ENCODE results near the gene ZYG11B.
"Not testable (repeated sequence)": the region's sequence is repeated elsewhere in the genome, so short reads cannot be mapped to it uniquely, and the experiment has no call there.

The ZYG11B gene

DNA sequence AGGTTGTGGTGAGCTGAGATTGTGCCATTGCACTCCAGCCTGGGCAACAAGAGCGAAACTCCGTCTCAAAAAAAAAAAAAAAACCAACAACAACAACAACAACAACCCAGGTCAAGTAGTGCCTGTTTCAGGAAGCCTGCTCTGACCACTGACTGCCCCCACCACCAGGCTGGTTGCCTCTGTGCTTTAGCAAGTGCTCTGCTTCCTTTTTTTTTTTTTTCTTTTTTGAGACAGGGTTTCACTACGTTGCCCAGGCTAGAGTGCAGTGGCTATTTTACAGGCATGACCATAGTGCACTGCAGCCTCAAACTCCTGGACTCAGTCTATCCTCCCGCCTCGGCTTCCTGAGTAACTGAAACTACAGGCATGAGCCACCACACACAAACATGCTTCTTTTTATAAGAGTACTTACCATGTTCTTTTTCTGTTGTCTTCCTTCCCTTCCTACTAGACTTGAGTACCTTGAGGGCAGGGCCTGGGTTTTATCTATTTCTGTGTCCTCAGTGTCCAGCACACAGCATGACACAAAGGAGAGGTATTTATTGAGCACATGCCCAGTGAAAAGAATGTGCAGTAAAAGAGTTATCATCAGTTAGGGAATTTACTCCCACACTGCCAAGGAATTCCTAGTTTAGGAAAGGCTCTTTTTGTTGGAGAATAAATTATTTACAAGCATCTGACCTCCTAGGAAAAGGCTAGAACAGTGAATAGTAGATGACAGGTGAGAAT is 18.2 kb upstream of the ZYG11B start:
- DNase-seq (ENCODE audit: low read depth in 2 of 2) = no peak

GRCh38 chr1:52709016-52709415 is 17.2 kb upstream of the ZYG11B start:
- no peak for DNase-seq (ENCODE audit: low read depth in 2 of 2)

DNA sequence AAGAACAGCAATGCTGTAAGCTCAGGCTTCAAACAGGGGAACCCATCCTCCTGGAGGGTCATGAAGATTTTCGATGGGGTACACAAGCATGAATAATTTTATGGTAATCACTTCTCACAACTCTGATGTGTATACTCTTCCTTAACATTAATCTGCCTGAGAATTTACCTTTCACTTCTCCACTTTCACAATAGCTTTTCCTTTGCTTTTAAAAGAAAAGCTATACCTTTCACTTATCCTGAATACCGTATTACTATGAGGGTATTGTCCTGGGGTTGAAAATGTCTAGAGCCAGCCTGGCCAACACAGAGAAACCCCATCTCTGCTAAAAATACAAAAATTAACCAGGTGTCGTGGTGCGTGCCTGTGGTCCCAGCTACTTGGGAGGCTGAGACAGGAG is 12.7 kb upstream of the ZYG11B start:
- DNase-seq (ENCODE audit: low read depth in 2 of 2) = no peak

DNA sequence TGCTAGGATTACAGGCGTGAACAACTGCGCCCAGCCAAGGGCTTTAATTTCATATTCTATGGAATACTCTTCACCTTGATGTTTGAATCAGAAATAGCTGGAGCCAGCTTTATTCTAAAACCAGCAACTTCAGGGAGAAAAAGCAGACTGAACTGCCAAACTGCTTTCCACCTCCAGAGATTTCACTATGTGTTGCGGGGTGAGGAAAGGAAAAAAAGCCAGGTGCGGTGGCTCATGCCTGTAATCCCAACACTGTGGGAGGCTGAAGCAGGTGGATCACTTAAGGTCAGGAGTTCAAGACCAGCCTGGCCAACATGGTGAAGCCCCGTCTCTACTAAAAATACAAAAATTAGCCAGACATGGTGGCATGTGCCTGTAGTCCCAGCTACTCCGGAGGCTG is 11.0 kb upstream of the ZYG11B start:
- DNase-seq (ENCODE audit: low read depth in 2 of 2) = not testable (repeated sequence)

DNA sequence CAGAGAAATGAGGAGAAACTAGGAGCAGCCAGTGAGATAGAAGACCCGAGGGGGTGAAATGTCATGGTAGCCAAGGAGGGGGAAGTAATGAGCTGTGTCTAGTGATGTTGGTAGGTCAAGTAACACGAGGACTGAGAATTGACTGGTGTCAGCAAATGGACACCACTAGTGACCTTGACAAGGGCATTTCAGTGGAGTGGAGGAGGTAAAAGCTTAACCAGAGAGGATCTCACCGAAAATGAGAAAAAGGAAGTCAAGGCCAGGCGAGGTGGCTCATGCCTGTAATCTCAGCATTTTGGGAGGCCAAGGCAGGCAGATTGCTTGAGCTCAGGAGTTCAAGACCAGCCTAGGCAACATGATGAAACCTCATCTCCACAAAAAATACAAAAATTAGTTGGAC is 3.0 kb upstream of the ZYG11B start:
- no peak for DNase-seq (ENCODE audit: low read depth in 2 of 2)

DNA sequence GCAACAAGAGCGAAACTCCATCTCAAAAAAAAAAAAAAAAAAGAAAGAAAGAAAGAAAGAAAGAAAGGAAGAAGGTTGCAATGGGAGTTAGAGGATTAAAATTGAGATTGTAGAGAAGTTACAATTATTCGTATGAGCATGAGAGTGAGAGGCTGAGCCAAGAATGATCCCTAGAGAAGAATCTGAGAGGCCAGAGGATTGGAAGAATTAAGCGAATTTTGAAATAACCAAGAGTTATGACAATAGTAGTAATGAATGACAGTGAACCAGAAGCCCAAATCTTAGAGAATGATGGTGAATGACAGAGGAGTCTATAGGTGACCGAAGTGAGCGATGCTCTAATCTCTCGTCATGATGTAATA is 369 bp upstream of the ZYG11B start:
- no peak for DNase-seq (ENCODE audit: low read depth in 2 of 2)

- no peak for DNase-seq (ENCODE audit: low read depth in 2 of 2)
Measured at GRCh38 chr1:52727114-52727586, 897 bp downstream of the ZYG11B start.

DNA sequence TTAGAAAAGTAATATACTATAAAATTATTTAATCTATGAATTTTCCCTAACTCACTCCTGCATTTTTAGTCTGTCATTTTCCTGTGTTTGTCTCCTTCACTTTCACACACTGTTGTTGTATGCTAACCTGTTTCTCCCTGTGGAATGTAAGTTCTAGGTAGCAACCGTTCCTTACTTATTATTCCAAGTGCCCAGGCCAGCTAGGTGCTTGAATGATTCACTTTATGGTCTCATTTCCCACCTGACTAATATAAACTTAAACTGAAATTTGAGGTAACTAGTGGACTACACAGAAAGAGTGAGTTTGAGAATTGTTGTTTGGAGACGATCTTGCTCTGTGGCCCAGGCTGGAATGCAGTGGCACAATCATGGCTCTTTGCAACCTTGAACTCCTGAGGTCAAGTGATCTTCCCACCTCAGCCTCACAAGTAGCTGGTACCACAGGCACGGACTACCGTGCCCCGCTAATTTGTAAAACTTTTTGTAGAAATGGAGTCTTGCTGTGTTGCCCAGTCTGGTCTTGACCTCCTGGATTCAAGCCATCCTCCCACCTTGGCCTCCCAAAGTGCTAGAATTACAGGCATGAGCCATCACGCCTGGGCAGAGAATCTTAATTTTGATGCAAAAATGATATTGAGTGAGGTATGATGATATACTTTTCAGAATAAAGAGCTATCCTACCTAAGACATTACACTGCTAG is 1.9 kb downstream of the ZYG11B start:
- no peak for DNase-seq (ENCODE audit: low read depth in 2 of 2)

DNA sequence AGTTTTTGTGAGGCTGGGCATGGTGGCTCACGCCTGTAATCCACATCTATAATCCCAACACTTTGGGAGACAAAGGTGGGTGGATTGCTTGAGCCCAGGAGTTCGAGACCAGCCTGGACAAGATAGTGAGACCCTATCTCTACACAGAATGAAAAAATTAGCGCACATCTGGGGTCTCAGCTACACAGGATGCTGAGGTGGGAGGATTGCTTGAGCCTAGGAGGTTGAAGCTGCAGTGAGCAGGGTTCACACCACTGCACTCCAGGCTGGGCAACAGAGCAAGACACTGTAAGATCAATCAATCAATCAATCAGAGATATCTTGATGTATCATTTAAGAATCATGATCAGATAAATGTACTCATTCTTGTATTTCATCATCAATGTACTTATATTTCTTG is 7.1 kb downstream of the ZYG11B start:
- DNase-seq (ENCODE audit: low read depth in 2 of 2) = no peak

DNA sequence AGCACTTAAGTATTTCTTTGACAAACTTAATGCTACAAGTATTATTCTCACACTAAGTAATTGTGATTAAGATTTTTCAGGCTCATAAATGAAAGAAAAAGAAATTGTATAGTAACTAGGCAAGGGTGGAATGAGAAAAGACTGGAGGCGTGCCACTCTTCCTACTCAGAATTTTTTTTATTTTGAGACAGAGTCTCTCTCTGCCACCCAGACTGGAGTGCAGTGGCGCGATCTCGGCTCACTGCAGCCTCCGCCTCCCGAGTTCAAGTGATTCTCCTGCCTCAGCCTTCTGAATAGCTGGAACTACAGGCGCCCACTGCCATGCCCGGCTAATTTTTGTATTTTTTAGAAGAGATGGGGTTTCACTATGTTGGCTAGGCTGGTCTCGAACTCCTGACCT is 9.1 kb downstream of the ZYG11B start:
- not testable (repeated sequence) for DNase-seq (ENCODE audit: low read depth in 2 of 2)

DNA sequence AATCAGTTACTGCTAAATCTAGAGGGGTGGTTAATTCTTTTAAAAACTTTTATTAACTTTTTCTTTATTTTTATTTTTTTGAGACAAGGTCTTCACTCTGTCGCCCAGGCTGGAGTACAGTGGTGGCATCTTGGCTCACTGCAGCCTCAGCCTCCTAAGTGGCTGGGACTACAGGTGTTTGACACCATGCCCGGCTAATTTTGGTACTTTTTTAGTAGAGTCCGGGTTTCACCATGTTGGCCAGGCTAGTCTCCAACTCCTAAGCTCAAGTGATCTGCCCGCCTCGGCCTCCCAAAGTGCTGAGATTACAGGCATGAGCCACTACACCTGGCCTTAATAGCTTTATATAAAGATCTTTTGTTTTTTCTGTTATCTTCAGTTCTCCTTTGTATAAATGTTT is 11.9 kb downstream of the ZYG11B start:
- no peak for DNase-seq (ENCODE audit: low read depth in 2 of 2)

- DNase-seq (ENCODE audit: low read depth in 2 of 2) = no peak
Measured at GRCh38 chr1:52738893-52739292, 12.6 kb downstream of the ZYG11B start.

GRCh38 chr1:52739699-52740467 is 13.6 kb downstream of the ZYG11B start:
- no peak for DNase-seq (ENCODE audit: low read depth in 2 of 2)

GRCh38 chr1:52741259-52741658 is 15.0 kb downstream of the ZYG11B start:
- no peak for DNase-seq (ENCODE audit: low read depth in 2 of 2)

DNA sequence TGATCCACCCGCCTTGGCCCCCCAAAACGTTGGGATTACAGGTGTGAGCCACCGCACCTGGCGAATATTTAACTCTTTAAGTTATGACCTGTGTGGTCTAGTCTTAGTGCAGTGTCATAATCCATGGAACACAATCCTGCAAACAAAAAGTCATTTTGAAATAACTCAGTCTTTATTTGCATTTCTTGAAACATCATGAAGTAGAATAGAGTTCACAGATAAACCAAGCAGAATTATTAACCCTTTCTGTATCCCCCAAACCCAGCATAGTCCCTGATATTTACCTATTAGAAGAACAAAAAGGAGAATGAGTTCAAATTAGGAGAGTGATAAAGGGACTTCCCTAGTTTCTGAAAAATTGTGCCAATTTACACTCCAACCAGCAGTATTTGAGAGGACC is 19.9 kb downstream of the ZYG11B start:
- no peak for DNase-seq (ENCODE audit: low read depth in 2 of 2)

DNA sequence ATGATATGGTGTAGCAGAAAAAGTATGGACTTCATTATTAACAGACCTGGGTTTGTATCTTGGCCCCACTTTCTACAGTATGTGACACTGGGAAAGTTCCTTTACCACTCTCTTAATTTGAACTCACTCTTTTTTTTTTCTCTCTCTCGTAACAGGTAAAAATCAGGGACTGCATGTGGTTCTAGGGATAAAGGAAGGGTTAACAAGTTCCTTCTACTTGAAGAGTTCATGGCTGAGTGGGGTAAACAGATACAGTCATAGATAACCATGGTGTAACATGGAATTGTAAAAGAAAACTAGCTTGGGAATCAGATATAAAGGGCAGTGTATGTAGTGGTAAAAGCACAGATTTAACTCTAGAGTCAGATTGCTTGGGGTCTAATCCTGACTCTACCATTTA is 21.2 kb downstream of the ZYG11B start:
- DNase-seq (ENCODE audit: low read depth in 2 of 2) = no peak

- DNase-seq (ENCODE audit: low read depth in 2 of 2) = no peak
Measured at GRCh38 chr1:52748119-52748518, 21.9 kb downstream of the ZYG11B start.

GRCh38 chr1:52749496-52749895 is 23.2 kb downstream of the ZYG11B start:
- DNase-seq (ENCODE audit: low read depth in 2 of 2) = not testable (repeated sequence)

DNA sequence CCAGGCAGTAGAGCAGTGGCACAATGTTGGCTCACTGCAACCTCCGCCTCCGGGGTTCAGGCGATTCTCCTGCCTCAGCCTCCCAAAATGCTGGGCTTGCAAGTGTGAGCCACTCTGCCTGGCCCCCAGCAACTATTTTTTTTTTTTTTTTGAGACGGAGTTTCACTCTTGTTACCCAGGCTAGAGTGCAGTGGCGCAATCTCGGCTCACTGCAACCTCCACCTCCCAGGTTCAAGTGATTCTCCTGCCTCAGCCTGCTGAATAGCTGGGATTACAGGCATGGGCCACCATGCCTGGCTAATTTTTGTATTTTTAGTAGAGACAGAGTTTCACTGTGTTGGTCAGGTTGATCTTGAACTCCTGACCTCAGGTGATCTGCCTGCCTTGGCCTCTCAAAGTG is 23.9 kb downstream of the ZYG11B start:
- DNase-seq (ENCODE audit: low read depth in 2 of 2) = not testable (repeated sequence)

DNA sequence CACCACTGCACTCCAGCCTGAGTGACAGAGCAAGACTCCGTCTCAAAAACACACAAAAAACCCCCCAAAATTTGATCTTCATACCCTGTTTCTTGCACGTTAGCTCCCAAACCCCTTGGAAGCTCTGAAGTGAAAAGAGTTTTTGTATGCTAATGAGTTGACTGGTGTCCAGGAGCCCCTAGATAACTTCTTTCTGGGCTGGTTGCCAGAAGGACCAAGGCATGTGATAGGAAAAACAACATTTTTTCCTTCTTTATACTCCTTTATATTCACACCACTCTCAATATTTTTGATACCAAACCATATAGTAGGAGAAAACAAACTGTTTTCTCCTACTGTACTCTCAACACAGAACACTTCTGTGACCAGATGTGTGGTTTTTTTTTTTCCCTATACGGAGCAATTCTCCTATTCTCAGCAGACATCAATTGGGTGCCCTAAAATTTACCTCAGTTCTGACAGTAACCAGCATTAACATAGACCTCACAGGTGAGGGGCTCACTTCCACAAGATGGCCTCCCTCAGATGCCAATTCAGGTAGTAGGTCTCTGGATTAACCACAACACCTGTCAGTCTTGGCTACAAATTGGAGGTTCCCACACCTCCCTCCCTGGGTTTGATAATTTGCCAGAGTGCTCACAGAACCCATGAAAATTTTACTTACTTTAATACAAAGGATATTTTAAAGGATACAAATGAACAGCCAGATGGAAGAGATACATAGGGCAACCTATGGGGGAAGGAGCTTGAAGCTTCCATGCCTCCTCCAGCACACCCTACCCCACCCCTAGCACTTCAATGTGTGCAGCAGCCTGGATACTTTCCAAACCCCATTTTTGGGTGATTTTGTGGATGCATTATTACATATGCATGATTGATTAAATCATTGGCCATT is 25.6 kb downstream of the ZYG11B start:
- DNase-seq (ENCODE audit: low read depth in 2 of 2) = no peak

DNA sequence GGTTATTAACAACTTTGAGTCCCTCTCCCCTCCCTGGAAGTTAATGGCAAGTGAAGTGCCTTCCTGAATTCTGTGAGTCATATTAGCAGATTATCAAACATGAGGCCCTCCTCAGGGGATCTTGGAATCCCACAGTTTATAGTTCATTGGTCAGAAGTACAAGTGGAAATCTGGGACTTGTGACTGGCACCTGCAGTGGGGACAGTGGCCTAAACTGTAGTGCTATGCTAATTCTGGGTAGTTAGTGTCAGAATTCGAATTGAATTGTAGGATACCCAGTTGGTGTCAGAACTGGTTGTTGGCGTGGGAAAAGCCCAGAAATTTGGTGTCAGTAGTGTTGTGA is 26.2 kb downstream of the ZYG11B start:
- no peak for DNase-seq (ENCODE audit: low read depth in 2 of 2)

GRCh38 chr1:52753169-52753568 is 26.9 kb downstream of the ZYG11B start:
- DNase-seq (ENCODE audit: low read depth in 2 of 2) = no peak

All from stimulated activated CD8-positive, alpha-beta memory T cell treated with anti-CD3 and anti-CD28 coated beads, Interleukin-2, amount 100 ng/mL, for 1 hour (primary cell).